Measurements from ENCODE around the gene FBXW11. TPM values are rescaled to one million over a fixed set of nuclear protein-coding genes. Genes with fewer than 3 reads are reported as not detected.

FBXW11 gene
- total and polyA plus RNA-seq, 2 donors (not counting 1 experiment from before 2014, with no cell fraction given): 19.7 to 62.4 TPM

DNA sequence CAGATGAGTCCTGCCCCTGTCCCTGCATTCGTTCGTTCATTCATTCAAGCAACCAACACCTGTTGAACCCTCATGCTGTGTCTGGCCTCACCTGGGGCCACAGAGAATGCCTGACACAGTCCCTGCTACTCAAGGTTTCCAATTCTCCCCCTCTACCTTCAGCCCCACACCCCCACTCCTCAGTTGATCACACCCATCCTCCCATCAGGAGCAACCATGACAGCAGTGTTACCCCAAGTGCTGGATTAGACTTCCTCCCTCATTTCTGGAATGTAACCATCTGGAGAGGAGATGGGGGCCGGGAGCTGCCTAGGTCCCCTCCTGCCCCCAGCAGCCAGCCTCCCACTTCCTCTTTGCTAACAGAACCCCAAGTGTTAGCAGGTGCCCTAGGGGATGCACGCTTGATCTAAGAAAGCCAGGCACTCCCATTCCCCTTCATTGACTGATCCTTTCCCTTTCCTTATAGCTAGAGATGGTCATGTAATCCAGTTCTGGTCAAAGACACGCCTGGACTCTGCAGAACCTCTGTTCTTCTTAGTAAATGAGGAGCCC is 163.6 kb downstream of the FBXW11 start:
- H4K20me1 ChIP-seq (ENCODE audit: control insufficient read depth, insufficient read depth, low read length, poor library complexity, severe bottlenecking): no peaks in the 10 kb centered on the region
- no peaks in the 10 kb centered on the region for H3K4me1 Mint-ChIP-seq
- no peak overlapping the region for H3K27ac ChIP-seq (ENCODE audit: low read length in 2 of 2)
- no peak overlapping the region for H3K4me2 ChIP-seq (replicated peaks; ENCODE audit: low read depth, low read length, poor library complexity, severe bottlenecking)
- intact Hi-C loops (cut with micrococcal nuclease): no loop called here
- H3K27me3 ChIP-seq (replicated peaks in 1 of 4; ENCODE audit: control extremely low read depth in 1 of 4, control insufficient read depth in 3 of 4, insufficient read depth in 4 of 4, low read length in 3 of 4): no peaks in the 10 kb centered on the region
- no peak for TF ChIP-seq EZH2 (IDR thresholded peaks at IDR 0.05; ENCODE audit: borderline replicate concordance, insufficient read depth, low read depth, low read length, poor library complexity, severe bottlenecking)
- TF ChIP-seq, protein P1, sequence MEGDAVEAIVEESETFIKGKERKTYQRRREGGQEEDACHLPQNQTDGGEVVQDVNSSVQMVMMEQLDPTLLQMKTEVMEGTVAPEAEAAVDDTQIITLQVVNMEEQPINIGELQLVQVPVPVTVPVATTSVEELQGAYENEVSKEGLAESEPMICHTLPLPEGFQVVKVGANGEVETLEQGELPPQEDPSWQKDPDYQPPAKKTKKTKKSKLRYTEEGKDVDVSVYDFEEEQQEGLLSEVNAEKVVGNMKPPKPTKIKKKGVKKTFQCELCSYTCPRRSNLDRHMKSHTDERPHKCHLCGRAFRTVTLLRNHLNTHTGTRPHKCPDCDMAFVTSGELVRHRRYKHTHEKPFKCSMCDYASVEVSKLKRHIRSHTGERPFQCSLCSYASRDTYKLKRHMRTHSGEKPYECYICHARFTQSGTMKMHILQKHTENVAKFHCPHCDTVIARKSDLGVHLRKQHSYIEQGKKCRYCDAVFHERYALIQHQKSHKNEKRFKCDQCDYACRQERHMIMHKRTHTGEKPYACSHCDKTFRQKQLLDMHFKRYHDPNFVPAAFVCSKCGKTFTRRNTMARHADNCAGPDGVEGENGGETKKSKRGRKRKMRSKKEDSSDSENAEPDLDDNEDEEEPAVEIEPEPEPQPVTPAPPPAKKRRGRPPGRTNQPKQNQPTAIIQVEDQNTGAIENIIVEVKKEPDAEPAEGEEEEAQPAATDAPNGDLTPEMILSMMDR (IDR thresholded peaks at IDR 0.05): no peak
- ATAC-seq (ENCODE audit: low read depth): no peak
- ChIA-PET CTCF (no interaction called here), POLR2A (no interaction called here)
- no peak overlapping the region for H3K9ac ChIP-seq (ENCODE audit: low read length)
- no peak overlapping the region for H3K27ac Mint-ChIP-seq
- H3K27me3 Mint-ChIP-seq: no peaks in the 10 kb centered on the region
- 80% methylated on average over 3 of the region's 5 CpGs for WGBS (ENCODE audit: insufficient coverage)
- H3K9me3 ChIP-seq (ENCODE audit: control extremely low read depth in 1 of 3, control insufficient read depth in 2 of 3, insufficient read depth in 1 of 3, low read length in 2 of 3): peaks cover 0 to 3% (median 0%) of the 10 kb centered on the region in 3 donors
- H3K4me3 Mint-ChIP-seq: no peak overlapping the region
- no peak overlapping the region for H2AFZ ChIP-seq (ENCODE audit: insufficient read depth, low read depth, low read length, poor library complexity, severe bottlenecking)
- H3K4me3 ChIP-seq (ENCODE audit: control extremely low read depth in 1 of 5, extremely low read depth in 1 of 5, insufficient read depth in 1 of 5, low read depth in 2 of 5, low read length in 4 of 5): no peak overlapping the region
- H3K36me3 ChIP-seq (replicated peaks in 1 of 2; ENCODE audit: control extremely low read depth in 1 of 2, control insufficient read depth in 1 of 2, extremely low read depth in 1 of 2, insufficient read depth in 2 of 2, low read length in 1 of 2): no peaks in the 10 kb centered on the region
- no peaks in the 10 kb centered on the region for H3K79me2 ChIP-seq (ENCODE audit: control insufficient read depth, insufficient read depth, low read length)
- no peak for DNase-seq
- H3K4me1 ChIP-seq (ENCODE audit: control insufficient read depth in 2 of 2, insufficient read depth in 2 of 2, low read length in 2 of 2): no peaks in the 10 kb centered on the region
- H3K9me3 Mint-ChIP-seq (ENCODE audit: insufficient read depth): no peaks in the 10 kb centered on the region

DNA sequence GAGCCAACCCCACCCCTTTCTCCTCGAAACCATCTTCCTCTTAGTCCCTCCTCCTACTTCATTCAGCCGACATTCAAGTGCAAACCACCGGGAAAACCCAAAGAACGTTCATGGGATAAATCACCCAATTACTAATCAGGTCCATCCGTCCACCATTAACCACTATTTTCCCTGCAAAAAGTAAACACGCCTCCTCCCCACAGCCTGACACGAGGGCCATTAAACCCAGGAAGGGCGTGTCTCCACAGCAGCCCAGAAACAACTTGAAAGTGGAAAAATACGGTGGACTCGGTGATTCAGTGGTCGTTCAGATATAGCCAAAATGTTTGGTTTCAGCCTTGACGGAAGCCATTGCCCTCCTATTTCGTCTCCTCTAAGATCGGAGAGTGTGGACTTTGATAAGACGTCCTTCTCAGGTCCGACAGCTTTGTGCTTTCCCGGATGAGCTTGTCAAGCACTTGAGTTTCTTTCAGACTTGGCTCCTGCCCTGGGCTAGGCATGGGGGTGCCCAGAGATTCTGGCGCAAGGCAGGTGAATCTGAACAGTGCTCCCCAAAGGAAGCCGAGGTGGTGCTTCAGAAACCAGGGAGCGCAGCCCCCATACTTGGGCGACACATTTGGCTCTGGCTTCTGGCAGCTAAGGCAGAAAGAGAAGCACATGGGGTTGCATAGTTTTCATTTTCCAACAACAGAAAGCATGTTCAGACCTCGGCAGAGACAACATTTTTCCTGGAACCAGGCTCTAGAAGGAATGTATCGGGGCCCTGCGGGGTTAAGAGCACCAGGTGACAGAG is 164.3 kb downstream of the FBXW11 start:
- Histone ChIP-seq H3K27me3 (replicated peaks in 1 of 4; ENCODE audit: control extremely low read depth in 1 of 4, control insufficient read depth in 3 of 4, insufficient read depth in 4 of 4, low read length in 3 of 4) (no peaks in the 10 kb centered on the region), H3K36me3 (replicated peaks in 1 of 2; ENCODE audit: control extremely low read depth in 1 of 2, control insufficient read depth in 1 of 2, extremely low read depth in 1 of 2, insufficient read depth in 2 of 2, low read length in 1 of 2) (no peaks in the 10 kb centered on the region), H3K4me3 (ENCODE audit: control extremely low read depth in 1 of 5, extremely low read depth in 1 of 5, insufficient read depth in 1 of 5, low read depth in 2 of 5, low read length in 4 of 5) (no peak overlapping the region), H3K4me1 (ENCODE audit: control insufficient read depth in 2 of 2, insufficient read depth in 2 of 2, low read length in 2 of 2) (no peaks in the 10 kb centered on the region), H3K9ac (ENCODE audit: low read length) (no peak overlapping the region), H3K9me3 (ENCODE audit: control extremely low read depth in 1 of 3, control insufficient read depth in 2 of 3, insufficient read depth in 1 of 3, low read length in 2 of 3) (peaks cover 0 to 3% (median 0%) of the 10 kb centered on the region in 3 donors), H3K79me2 (ENCODE audit: control insufficient read depth, insufficient read depth, low read length) (no peaks in the 10 kb centered on the region), H3K4me2 (replicated peaks; ENCODE audit: low read depth, low read length, poor library complexity, severe bottlenecking) (no peak overlapping the region), H3K27ac (ENCODE audit: low read length in 2 of 2) (no peak overlapping the region), H4K20me1 (ENCODE audit: control insufficient read depth, insufficient read depth, low read length, poor library complexity, severe bottlenecking) (no peaks in the 10 kb centered on the region), H2AFZ (ENCODE audit: insufficient read depth, low read depth, low read length, poor library complexity, severe bottlenecking) (no peak overlapping the region)
- ATAC-seq (ENCODE audit: low read depth) (no peak), DNase-seq (no peak)
- intact Hi-C loops (cut with micrococcal nuclease): no loop called here
- H3K9me3 Mint-ChIP-seq (ENCODE audit: insufficient read depth): no peaks in the 10 kb centered on the region
- POLR2A ChIA-PET: no interaction called here
- no peaks in the 10 kb centered on the region for H3K27me3 Mint-ChIP-seq
- WGBS (ENCODE audit: insufficient coverage): 78% methylated on average over 24 of the region's 24 CpGs
- no peak overlapping the region for H3K4me3 Mint-ChIP-seq
- CTCF ChIA-PET: no interaction called here
- no peak overlapping the region for H3K27ac Mint-ChIP-seq
- H3K4me1 Mint-ChIP-seq: no peaks in the 10 kb centered on the region
- no peak for TF ChIP-seq EZH2 (IDR thresholded peaks at IDR 0.05; ENCODE audit: borderline replicate concordance, insufficient read depth, low read depth, low read length, poor library complexity, severe bottlenecking)
- TF ChIP-seq, protein P1 (IDR thresholded peaks at IDR 0.05): no peak
